NCI-H510A treated with DMSO at 0.1 percent for 48 hours (cell line): Measurements from ENCODE around the gene FRRS1L.
A peak's percentile ranks its signal among the peaks of the same experiment; 100 is the strongest.

Experiments used
- DNase-seq: peaks from one replicate; lab custom pipeline; 2025; lab: John Stamatoyannopoulos, UW

FRRS1L gene

GRCh38 chr9:109101810-109102209 is 65.2 kb downstream of the FRRS1L start:
- no peak for DNase-seq

- no peak for DNase-seq
Measured at GRCh38 chr9:109101202-109101595, 65.8 kb downstream of the FRRS1L start.

- no peak for DNase-seq
Measured at GRCh38 chr9:109100543-109101201, 66.4 kb downstream of the FRRS1L start.

- DNase-seq: peak; percentile 77
Measured at GRCh38 chr9:109098960-109099308, 68.1 kb downstream of the FRRS1L start.

GRCh38 chr9:109098171-109098959 is 68.7 kb downstream of the FRRS1L start:
- DNase-seq: peak; percentile 77

- no peak for DNase-seq
Measured at GRCh38 chr9:109097146-109097545, 69.9 kb downstream of the FRRS1L start.

GRCh38 chr9:109095321-109095720 is 71.7 kb downstream of the FRRS1L start:
- no peak for DNase-seq

- DNase-seq: no peak
Measured at GRCh38 chr9:109094268-109094667, 72.8 kb downstream of the FRRS1L start.

- no peak for DNase-seq
Measured at GRCh38 chr9:109092587-109092986, 74.5 kb downstream of the FRRS1L start.

- no peak for DNase-seq
Measured at GRCh38 chr9:109092051-109092580, 74.9 kb downstream of the FRRS1L start.

- no peak for DNase-seq
Measured at GRCh38 chr9:109088221-109088620, 78.8 kb downstream of the FRRS1L start.

GRCh38 chr9:109087795-109088194 is 79.3 kb downstream of the FRRS1L start:
- no peak for DNase-seq

- no peak for DNase-seq
Measured at GRCh38 chr9:109086221-109086620, 80.8 kb downstream of the FRRS1L start.

GRCh38 chr9:109085510-109085909 is 81.5 kb downstream of the FRRS1L start:
- no peak for DNase-seq

- no peak for DNase-seq
Measured at GRCh38 chr9:109083813-109084405, 83.1 kb downstream of the FRRS1L start.

- no peak for DNase-seq
Measured at GRCh38 chr9:109083141-109083540, 83.9 kb downstream of the FRRS1L start.

GRCh38 chr9:109082091-109082620 is 84.9 kb downstream of the FRRS1L start:
- no peak for DNase-seq
